GM18519 (cell line): Measurements from ENCODE around the gene THSD4.
"Not testable (repeated sequence)": the region's sequence is repeated elsewhere in the genome, so short reads cannot be mapped to it uniquely, and the experiment has no call there.

ENCODE experiments used
- ATAC-seq: cut with Tn5 transposase; IDR thresholded peaks from one replicate; pipeline ENCODE4 v1.9.1; 2021; ENCODE audit warnings: mild to moderate bottlenecking, moderate library complexity; ENCODE audit not compliant: unreplicated experiment, low FRiP score

The THSD4 gene

DNA sequence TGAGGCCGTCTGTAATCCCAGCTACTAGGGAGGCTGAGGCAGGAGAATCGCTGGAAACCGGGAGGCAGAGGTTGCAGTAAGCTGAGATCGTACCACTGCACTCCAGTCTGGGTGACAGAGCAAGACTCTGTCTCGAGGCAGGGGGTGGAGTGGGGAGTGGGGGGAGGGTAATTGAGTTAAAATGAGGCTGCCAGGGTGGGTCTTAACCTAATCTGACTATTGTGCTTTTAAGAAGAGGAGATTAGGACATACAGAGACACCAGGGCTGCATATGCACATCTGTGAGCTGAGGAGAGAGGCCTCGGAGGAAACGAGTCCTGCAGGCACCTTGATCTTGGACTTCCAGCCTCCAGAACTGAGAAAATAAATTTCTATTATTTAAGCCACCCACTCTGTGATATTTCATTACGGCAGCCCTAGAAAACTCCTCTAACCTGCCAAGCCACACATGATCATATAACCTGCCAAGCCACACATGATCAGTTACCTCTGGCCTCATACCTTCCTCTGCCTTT lies 197.0 kb downstream of the THSD4 start:
- no peak for ATAC-seq

DNA sequence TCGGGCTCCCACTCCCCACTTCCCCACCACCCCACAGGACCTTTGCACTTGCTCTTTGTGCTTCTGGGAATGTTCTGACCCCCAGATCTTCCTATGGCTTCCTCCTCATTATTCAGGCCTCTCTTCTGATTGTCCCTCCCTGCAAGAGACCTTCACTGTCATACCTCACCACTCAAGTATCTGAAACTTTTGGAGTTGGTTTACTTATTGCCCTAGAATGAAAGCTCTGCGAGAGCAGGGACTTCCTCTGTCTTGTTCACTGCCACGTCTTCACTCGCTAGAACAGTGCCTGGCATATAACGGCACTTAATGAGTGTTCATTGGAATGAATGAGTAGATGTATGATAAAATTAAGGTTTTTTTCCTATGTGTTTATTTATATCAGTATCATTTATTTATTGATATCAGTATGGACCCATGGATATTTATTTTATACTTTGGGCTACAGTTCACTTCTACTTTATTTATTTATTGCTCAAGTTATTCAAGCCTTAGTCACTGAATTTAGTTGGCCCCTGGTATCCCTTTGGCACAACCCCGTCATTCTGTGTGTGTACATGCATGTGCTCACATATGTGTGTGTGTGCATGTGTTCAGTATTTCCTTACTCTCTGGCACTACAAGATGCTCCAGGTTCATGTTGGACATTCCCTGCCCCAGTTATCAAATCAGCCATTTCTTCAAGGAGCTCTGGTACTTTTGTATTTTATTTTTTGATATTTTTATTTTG lies 197.6 kb downstream of the THSD4 start:
- no peak for ATAC-seq

DNA sequence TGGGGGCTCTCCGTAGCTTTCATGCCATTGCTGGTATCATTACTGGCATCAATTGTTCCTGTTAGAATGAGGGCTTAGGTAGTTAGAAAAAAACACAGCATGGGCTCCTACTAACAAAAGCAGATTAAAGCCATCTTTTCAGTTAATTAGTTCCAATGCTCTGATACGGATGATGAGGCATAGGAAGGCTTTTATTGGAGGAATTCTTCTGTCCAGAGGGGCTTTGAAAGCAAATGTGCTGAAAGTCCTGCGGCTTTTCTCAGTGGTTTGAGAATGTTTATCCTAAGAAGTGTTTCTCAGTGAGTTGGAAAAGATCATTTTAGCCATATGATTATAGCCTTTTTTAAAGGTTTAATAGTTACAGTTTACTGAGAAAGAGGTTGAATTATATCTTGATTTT lies 198.5 kb downstream of the THSD4 start:
- ATAC-seq = no peak

DNA sequence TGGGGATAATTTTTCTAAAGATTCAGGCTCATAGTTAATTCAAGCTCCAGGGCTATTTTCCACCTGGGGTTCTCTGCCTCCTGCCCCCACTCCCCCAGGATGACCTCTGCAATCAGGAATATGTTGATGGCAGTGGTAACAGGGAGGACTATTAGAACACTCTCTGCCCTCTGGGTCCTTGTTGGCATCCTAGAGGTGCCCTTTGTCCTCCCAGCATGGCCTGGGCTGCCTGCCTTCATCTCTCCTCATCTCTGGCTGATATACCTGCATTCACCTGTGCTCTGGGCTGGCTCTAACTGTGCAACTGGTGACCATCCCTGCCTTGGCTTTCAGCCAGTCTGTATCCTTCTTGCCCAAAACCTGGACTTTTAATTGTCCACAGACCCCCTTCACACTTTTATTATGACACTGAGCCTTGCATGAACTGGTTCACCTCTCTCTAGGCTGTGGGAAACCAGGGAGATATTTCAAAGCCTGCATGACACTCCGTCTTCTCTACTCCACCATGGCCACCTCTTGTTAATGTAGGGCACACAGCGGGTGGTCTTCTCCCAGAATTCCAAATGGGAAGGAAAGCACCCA lies 199.8 kb downstream of the THSD4 start:
- ATAC-seq = no peak

DNA sequence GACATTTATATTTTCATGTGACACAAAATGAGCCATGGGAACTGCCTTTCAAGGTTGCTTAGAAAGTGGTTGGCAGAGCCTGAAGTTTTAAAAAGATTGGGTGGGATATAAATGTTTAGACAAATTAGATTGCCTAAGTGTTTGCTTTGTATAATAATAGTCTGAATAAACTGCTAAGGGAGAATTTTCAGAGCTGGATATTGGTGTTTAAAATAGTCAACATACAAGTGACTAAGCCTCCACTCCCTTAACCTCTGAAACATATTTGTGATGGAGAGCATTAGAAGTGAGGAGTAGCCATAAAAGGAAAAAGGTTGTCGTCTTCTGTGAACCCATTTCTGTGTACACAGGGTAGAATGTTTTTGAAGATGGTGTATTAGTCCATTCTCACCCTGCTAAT lies 201.6 kb downstream of the THSD4 start:
- ATAC-seq = no peak

DNA sequence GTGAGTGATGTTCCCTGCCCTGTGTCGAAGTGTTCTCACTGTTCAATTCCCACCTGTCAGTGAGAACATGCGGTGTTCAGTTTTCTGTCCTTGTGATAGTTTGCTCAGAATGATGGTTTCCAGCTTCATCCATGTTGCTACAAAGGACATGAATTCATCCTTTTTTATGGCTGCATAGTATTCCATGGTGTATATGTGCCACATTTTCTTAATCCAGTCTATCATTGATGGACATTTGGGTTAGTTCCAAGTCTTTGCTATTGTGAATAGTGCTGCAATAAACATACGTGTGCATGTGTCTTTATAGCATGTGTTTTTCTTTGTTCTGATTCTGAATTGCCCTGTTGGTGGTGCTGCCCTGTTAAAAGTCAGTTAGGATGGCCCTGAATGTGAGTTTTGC lies 204.2 kb downstream of the THSD4 start:
- not testable (repeated sequence) for ATAC-seq

DNA sequence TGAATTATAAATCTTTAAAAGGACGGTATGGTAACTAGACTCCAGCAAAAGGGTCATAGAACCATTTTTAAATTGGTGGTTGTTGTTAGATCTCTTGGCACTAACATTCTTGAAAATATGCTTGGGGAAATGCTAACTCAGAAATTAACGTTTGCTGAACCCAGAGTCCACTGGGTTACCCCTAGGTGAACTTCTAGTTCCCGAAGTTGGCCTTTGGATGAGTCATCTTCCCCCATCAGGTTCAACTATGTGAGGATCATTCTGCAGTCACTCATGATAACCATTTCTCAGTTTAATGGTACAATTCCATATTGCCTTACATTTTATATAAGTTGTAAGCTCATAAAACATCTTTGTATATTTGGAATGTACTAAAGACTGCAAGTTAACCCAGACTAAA lies 204.7 kb downstream of the THSD4 start:
- ATAC-seq = no peak

DNA sequence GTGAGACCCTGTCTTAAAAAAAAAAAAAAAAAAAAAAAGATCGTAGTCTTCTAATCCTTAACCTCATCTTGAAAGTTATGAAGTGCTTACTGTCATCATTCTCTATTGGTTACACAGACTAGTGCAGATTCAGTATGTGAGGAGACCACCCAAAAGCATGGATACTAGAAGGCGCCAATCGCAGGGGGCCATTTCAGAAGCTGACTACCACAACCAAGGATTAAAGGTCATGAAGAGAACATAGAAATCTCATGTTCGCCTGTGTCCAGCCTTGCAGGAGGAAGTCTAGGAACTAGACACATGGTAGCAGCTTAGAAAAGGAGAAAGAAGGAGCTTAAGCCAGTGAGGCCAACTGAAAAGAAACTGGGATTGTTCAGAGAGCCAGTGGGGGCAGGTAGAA lies 207.8 kb downstream of the THSD4 start:
- no peak for ATAC-seq

DNA sequence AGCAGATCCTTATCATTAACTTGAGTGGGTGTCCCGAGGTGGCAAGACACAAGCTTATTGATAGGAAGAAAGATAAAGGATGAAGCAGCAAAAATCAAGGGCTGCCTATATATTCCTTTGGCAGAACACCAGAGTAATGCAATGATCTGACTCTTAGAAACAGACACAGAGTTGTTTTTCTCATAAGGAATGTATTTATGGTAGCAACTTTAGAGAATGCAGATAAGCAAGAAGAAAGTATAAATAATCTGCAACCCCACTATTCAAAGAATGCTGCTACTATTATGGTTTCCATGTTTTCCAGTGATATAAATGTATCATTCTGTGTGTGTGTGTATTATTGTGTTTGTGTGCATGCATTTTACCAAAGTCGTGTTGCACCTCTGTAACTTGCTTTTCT lies 208.3 kb downstream of the THSD4 start:
- ATAC-seq = no peak

DNA sequence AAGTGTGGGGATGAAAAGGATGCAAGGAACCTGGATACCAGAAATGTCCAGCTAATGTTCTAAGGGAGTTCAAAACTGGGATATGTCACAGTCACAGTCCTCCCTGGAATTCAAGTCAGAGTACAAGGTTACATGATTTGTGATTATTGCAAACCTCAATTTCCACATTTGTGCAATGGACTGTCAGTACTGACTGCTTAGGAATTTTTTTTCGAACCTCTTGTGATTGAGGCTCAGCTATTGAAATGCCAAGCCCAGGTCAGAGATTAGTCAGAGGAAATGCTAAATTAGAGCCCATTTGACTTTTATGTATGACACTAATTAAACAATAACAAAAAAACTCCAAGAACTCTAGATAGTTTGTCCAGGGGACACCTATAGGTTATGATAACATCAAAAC lies 210.2 kb downstream of the THSD4 start:
- ATAC-seq = no peak

DNA sequence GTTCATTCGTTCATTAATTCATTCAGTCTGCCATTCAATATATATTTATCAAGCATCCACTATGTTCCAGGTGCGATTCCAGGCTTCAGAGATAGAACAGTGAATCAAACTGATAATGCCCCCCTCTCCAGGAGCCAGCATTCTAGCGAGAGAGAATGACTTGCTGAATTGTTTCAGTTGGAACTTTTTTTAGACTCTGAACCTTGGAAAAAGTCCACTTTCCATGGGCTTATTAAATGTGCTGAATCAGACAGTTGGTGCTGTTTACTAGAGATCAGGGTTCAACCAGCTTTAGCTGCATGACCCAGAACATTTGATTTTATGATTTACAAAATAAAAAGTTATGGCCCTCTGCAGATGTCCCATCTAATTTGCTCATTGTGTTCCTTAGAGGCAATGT lies 213.2 kb downstream of the THSD4 start:
- ATAC-seq = no peak

DNA sequence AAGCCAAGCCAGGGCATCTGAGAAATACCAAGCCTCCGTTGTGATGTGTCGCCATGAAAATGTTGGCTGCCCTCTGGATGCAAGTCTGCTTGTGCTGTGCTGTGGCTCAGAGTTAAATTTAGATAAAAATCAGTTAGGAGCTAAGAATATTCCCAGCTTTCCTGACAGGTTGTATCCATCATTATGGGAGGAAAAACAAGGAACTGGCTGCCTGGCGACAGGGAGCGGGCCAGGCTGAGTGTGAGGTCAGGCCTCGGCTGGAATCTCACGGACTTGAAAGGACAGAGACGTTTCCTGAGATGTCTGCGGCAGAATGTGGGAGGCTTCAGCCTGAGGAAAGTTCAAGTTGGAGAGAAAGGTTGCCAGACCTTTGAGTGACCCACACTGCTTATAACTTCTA lies 213.8 kb downstream of the THSD4 start:
- no peak for ATAC-seq

DNA sequence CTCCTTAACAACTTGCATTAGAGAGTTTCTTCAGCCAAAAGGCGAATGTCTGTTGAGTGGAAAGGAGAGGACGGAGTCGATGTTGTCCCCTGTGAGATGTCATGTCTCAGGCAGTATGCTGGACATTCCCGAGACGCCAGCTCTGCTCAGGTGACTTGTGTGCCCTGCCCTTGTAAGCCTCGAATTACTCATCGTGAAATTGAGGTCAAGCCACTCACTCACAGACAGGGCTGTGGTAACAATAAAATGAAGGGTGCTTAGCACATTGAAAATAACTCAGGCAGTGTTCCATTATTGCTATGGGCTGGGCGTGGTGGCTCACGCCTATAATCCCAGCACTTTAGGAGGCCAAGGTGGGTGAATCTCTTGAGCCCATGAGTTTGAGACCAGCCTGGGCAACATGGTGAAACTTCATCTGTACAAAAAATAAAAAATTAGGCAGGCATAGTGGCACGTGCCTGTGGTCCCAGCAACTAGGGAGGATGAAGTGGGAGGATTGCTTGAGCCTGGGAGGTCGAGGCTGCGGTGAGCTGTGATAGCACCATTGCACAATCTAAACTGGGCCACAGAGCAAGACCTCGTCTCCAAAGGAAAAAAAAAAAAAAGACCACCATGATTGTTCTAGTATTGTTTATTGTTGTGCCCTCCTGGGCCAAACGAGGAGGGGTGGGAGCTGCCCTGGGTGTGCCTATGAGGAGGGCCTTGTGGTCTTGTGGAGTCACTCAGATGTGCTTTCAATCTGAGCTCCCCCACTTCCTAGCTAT lies 214.4 kb downstream of the THSD4 start:
- no peak for ATAC-seq

DNA sequence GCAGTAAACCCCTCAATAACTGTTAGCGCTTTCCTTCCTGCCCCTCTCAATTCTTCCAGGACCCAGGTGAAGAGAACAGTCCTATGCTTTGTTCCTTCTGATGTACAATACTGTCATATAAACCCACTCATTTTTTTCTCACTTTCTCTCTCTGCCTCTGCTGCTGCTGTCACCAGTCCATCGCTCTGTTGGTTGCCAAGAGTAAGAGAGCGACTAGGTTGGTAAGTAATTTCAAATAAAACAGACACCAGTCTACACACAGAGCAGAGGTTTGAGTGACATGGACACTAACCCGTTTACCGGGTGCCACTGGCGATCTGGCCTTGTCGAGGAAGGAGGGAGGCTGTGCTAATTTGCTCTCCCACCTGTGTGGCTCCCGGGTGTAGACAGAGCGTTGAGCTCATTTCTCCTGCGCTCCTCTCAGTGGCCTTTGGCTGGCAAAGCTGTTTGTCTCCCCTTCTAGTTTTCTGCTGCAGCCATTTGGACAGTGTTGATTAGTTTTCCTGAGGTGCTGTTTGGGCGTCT lies 215.4 kb downstream of the THSD4 start:
- ATAC-seq = no peak

DNA sequence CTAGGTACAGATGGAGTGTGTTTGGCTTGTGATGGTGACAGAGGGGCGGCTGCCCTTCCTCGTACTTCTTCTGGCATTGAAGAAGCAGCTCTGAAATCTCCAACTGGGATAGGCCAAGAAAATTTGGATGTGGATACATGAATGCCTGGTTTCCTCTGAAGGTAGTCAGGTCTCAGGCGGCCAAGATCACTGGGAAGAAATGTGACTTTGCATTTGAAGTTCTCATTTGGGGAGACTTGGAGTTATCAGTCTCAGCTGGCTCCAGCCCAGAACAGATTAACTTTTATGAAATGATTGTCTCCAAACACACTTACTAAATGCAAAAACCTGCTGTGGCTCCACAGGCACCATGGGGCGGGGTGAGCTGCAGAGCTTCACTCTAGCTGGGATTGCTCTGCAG lies 215.9 kb downstream of the THSD4 start:
- no peak for ATAC-seq

DNA sequence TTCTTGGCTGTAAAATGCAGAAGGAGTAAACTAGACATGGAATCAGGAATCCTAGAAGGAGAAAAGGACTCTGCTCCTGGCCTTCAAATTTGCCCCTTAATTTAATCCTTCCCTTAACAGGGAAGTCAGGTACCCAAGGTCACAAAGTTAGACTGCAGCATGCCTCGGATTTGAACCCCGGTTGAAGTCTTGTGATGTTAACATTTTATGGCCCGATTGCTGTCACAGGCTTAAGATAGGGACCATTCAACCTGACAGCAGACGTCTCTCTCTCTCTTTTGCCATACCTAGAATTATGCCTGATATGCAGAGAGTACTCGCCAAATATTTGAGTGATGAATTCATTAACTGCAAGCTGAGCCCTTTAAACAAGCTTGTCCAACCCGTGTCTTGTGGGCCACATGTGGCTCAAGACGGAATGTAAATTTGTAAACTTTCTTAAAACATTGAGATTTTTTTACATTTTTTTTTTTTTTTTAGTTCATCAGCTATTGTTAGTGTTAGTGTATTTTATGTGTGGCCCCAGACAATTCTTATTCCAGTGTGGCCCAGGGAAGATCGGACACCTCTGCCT lies 217.2 kb downstream of the THSD4 start:
- ATAC-seq = no peak

DNA sequence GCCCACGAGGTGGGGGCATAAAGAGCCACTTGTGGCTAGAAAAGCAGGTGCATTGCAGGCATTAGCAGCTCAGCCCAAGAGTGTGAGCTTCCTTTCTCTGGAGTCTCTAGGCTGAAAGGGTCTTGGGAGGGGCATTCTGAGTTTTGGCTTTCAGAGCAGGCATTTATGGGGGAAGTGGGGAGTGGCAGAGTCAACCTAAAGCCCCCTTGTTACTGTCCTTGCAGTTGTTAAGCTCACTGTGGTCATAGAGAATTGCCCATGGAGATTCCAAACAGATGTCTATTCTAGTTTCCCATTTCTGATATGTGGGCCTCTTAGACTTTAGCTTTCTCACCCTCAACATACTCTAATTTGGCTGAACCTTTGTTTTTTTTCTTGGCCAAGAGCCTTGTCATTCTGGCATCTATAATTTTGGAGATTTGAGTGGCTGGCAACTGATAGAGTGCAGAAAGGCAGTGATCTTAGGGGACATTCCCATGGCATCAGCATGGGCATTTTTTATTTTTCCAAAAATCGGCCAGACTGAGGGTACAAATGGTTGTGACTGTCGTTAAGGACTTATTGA lies 217.9 kb downstream of the THSD4 start:
- ATAC-seq = no peak

DNA sequence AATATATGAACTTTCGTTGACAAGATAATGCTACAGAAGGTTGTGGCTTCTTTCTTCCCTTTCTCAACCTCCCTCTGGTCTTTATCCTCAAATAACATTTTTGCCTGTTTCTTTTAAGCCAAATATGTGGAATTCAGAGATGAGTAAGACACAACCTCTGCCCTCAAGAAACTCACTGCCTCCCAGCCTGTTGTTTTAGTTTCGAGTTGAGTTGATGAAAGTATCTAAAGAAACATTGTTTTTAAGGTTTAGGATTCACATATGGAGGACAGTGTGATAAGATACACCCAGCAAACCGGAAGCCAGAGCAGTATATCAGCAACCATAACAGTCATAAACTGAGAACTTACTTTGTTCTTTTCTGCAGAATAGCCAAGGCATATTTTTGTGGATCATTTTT lies 218.6 kb downstream of the THSD4 start:
- ATAC-seq = no peak

DNA sequence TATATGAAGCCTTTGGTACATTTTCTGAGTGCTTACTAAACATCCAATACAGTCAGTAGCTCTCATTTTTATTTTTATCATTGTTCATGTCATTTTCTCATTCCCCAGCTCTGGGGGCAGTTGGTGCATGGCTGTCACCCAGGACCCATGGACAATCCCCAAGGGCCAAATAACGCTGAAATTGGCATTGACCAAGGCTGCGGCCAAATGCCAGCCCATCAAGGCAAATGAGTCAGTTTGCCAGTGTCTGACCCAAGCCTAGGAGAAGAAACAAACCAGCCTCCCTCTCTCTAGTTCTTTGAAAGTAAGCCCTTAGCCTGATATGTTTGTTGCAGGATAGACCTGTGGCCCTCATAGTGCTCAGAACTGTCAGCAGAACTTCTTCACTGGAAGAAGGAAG lies 219.2 kb downstream of the THSD4 start:
- ATAC-seq = no peak

DNA sequence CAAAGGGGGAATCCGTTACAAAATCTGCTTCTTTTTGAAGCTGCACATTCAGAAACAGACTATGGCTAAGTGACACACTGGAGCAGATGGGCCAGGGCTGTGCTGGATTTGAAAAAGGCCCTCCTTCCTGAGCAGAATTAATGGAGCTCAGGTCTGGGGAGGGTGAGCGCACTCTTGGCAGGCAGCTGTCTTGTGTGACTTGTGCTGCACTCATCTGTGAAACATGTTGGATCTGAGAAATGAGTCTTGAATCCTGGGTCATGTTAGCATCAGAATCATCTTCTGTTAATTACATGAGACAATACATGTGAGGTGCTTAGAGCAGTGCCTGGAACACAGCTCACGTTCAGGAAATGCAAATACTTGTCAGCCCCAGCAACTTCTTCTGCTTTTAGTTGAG lies 219.6 kb downstream of the THSD4 start:
- no peak for ATAC-seq

DNA sequence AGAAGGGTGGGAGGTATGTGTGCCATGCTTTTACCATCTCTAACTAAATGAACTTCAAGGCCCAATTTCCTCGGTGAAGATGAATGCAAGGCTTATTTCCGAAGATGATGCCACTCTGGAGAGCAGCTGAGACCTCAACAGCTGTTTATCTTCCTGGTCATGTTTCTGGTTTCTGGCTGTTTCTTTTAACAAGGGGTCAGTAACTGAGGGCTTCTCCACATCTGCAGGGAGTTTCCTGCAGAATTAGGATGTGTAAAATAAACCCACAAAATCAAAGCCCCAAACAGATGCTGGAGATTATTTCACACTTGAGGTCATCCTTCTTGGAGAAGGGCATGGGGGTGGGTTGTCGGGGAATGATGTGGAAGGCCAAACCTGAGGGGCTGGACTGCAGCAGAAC lies 220.3 kb downstream of the THSD4 start:
- ATAC-seq = no peak
